Measurements from ENCODE around the gene LRRC8C.

LRRC8C gene

DNA sequence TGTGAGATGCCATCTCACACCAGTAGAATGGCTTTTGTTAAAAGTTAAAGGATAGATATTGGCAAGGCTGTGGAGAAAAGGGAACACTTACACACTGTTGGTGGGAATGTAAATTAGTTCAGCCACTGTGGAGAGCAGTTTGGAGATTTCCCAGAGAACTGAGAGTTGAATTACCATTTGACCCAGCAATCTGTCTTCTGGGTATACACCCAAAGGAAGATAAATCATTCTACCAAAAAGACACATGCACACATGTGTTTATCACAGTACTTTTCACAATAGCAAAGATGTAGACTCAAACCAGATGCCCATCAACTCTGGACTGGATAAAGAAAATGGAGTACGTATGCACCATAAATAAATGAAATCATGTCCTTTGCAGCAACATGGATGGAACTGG lies 99.3 kb downstream of the LRRC8C start:
- no peak for DNase-seq (ENCODE audit: low read depth, low spot score)
- no peak overlapping the region for H3K27ac ChIP-seq (ENCODE audit: low read length)
- H3K9me3 ChIP-seq (ENCODE audit: control insufficient read depth, insufficient read depth, low read length), result no peaks in the 10 kb centered on the region
- no CpG with 5 or more reads among the region's 1 CpG for WGBS (ENCODE audit: insufficient coverage, insufficient read length)
- no peaks in the 10 kb centered on the region for H3K36me3 ChIP-seq (ENCODE audit: control insufficient read depth, insufficient read depth, low read length)
- H3K4me1 ChIP-seq (ENCODE audit: control insufficient read depth, insufficient read depth, low read length), result no peaks in the 10 kb centered on the region
- H3K27me3 ChIP-seq (ENCODE audit: control insufficient read depth, insufficient read depth, low read length), result no peaks in the 10 kb centered on the region
- H3K4me3 ChIP-seq (ENCODE audit: low read length), result no peak overlapping the region

- WGBS (ENCODE audit: insufficient coverage, insufficient read length), result no CpG with 5 or more reads among the region's 3 CpGs
- no peak for DNase-seq (ENCODE audit: low read depth, low spot score)
Observed at GRCh38 chr1:89732643-89733222, 99.8 kb downstream of the LRRC8C start.

GRCh38 chr1:89733748-89734147 lies 100.8 kb downstream of the LRRC8C start:
- no peaks in the 10 kb centered on the region for H3K4me1 ChIP-seq (ENCODE audit: control insufficient read depth, insufficient read depth, low read length)
- no peak for DNase-seq (ENCODE audit: low read depth, low spot score)
- H3K9me3 ChIP-seq (ENCODE audit: control insufficient read depth, insufficient read depth, low read length), result no peaks in the 10 kb centered on the region
- no peak overlapping the region for H3K27ac ChIP-seq (ENCODE audit: low read length)
- H3K36me3 ChIP-seq (ENCODE audit: control insufficient read depth, insufficient read depth, low read length), result no peaks in the 10 kb centered on the region
- H3K4me3 ChIP-seq (ENCODE audit: low read length), result no peak overlapping the region
- 100% methylated on average over 1 of the region's 4 CpGs for WGBS (ENCODE audit: insufficient coverage, insufficient read length)
- no peaks in the 10 kb centered on the region for H3K27me3 ChIP-seq (ENCODE audit: control insufficient read depth, insufficient read depth, low read length)

More at GRCh38 chr1:89732643-89733222, 99.8 kb downstream of the LRRC8C start:
- Histone ChIP-seq H3K4me3 (ENCODE audit: low read length) (no peak overlapping the region), H3K27ac (ENCODE audit: low read length) (no peak overlapping the region), H3K4me1 (ENCODE audit: control insufficient read depth, insufficient read depth, low read length) (no peaks in the 10 kb centered on the region), H3K9me3 (ENCODE audit: control insufficient read depth, insufficient read depth, low read length) (no peaks in the 10 kb centered on the region), H3K36me3 (ENCODE audit: control insufficient read depth, insufficient read depth, low read length) (no peaks in the 10 kb centered on the region), H3K27me3 (ENCODE audit: control insufficient read depth, insufficient read depth, low read length) (no peaks in the 10 kb centered on the region)

- no peaks in the 10 kb centered on the region for H3K4me1 ChIP-seq (ENCODE audit: control insufficient read depth, insufficient read depth, low read length)
- H3K4me3 ChIP-seq (ENCODE audit: low read length), result no peak overlapping the region
- no peaks in the 10 kb centered on the region for H3K27me3 ChIP-seq (ENCODE audit: control insufficient read depth, insufficient read depth, low read length)
- WGBS (ENCODE audit: insufficient coverage, insufficient read length), result no CpG with 5 or more reads among the region's 3 CpGs
- no peaks in the 10 kb centered on the region for H3K36me3 ChIP-seq (ENCODE audit: control insufficient read depth, insufficient read depth, low read length)
- H3K27ac ChIP-seq (ENCODE audit: low read length), result no peak overlapping the region
- no peaks in the 10 kb centered on the region for H3K9me3 ChIP-seq (ENCODE audit: control insufficient read depth, insufficient read depth, low read length)
- DNase-seq (ENCODE audit: low read depth, low spot score), result no peak
Observed at GRCh38 chr1:89734442-89734841, 101.5 kb downstream of the LRRC8C start.

DNA sequence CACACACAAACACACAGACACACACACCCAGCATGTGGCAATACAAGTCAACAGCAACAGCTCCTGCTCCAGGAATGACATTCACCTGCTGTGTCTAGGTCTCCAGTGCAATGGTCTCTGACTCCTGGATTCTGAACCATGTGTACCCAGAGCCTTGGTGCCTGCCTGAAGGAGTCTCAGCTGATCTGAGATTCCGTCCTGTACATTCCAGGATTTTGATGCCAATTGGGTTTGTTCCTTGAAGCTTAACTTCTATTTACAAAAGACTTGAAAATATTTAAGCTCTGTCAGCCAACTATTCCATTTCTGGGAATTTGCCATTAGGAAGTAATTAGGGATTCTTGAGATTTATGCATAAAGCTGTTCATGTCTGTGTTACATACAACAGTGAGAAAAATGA lies 102.6 kb downstream of the LRRC8C start:
- Histone ChIP-seq H3K4me3 (ENCODE audit: low read length) (no peak overlapping the region), H3K27me3 (ENCODE audit: control insufficient read depth, insufficient read depth, low read length) (no peaks in the 10 kb centered on the region), H3K9me3 (ENCODE audit: control insufficient read depth, insufficient read depth, low read length) (no peaks in the 10 kb centered on the region), H3K27ac (ENCODE audit: low read length) (no peak overlapping the region), H3K36me3 (ENCODE audit: control insufficient read depth, insufficient read depth, low read length) (no peaks in the 10 kb centered on the region), H3K4me1 (ENCODE audit: control insufficient read depth, insufficient read depth, low read length) (no peaks in the 10 kb centered on the region)
- WGBS (ENCODE audit: insufficient coverage, insufficient read length), result no CpG with 5 or more reads among the region's 1 CpG
- DNase-seq (ENCODE audit: low read depth, low spot score), result no peak

- Histone ChIP-seq H3K27ac (ENCODE audit: low read length) (no peak overlapping the region), H3K36me3 (ENCODE audit: control insufficient read depth, insufficient read depth, low read length) (no peaks in the 10 kb centered on the region), H3K9me3 (ENCODE audit: control insufficient read depth, insufficient read depth, low read length) (no peaks in the 10 kb centered on the region), H3K4me1 (ENCODE audit: control insufficient read depth, insufficient read depth, low read length) (no peaks in the 10 kb centered on the region), H3K27me3 (ENCODE audit: control insufficient read depth, insufficient read depth, low read length) (no peaks in the 10 kb centered on the region), H3K4me3 (ENCODE audit: low read length) (no peak overlapping the region)
- 100% methylated on average over 2 of the region's 5 CpGs for WGBS (ENCODE audit: insufficient coverage, insufficient read length)
- no peak for DNase-seq (ENCODE audit: low read depth, low spot score)
Observed at GRCh38 chr1:89736937-89737733, 104.2 kb downstream of the LRRC8C start.

DNA sequence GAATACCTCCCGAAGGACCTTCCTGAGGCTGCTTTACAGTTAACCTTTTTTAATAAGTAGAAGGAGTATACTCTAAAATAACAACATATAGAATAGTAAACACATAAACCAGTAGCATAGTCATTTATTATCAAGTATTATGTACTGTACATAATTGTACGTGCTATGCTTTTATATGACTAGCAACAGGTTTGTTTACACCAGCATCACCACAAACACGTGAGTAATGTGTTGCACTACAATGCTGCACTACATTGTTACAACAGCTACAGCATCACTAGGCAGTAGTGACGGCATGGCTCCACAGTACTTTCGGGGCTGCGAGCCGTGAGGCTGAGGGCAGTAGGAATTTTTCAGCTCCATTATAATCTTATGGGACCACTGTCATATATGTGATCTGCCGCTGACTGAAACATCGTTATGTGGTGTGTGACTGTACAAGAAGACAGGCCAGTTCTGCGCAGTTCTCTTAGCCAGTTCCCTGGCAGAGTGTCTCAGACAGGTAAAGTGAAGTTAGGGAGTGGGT lies 105.1 kb downstream of the LRRC8C start:
- no CpG with 5 or more reads among the region's 10 CpGs for WGBS (ENCODE audit: insufficient coverage, insufficient read length)
- Histone ChIP-seq H3K4me3 (ENCODE audit: low read length) (no peak overlapping the region), H3K9me3 (ENCODE audit: control insufficient read depth, insufficient read depth, low read length) (no peaks in the 10 kb centered on the region)

GRCh38 chr1:89739013-89739843 lies 106.3 kb downstream of the LRRC8C start:
- Histone ChIP-seq H3K27ac (ENCODE audit: low read length) (no peak overlapping the region), H3K4me3 (ENCODE audit: low read length) (no peak overlapping the region), H3K27me3 (ENCODE audit: control insufficient read depth, insufficient read depth, low read length) (no peaks in the 10 kb centered on the region), H3K36me3 (ENCODE audit: control insufficient read depth, insufficient read depth, low read length) (no peaks in the 10 kb centered on the region), H3K4me1 (ENCODE audit: control insufficient read depth, insufficient read depth, low read length) (no peaks in the 10 kb centered on the region), H3K9me3 (ENCODE audit: control insufficient read depth, insufficient read depth, low read length) (no peaks in the 10 kb centered on the region)
- no peak for DNase-seq (ENCODE audit: low read depth, low spot score)
- WGBS (ENCODE audit: insufficient coverage, insufficient read length), result no CpG with 5 or more reads among the region's 10 CpGs

More for the DNA sequence above, 105.1 kb downstream of the LRRC8C start:
- Histone ChIP-seq H3K36me3 (ENCODE audit: control insufficient read depth, insufficient read depth, low read length) (no peaks in the 10 kb centered on the region), H3K27ac (ENCODE audit: low read length) (no peak overlapping the region), H3K4me1 (ENCODE audit: control insufficient read depth, insufficient read depth, low read length) (no peaks in the 10 kb centered on the region), H3K27me3 (ENCODE audit: control insufficient read depth, insufficient read depth, low read length) (no peaks in the 10 kb centered on the region)
- no peak for DNase-seq (ENCODE audit: low read depth, low spot score)

GRCh38 chr1:89739844-89740216 lies 106.9 kb downstream of the LRRC8C start:
- no CpG with 5 or more reads among the region's 1 CpG for WGBS (ENCODE audit: insufficient coverage, insufficient read length)
- Histone ChIP-seq H3K27ac (ENCODE audit: low read length) (no peak overlapping the region), H3K4me3 (ENCODE audit: low read length) (no peak overlapping the region), H3K9me3 (ENCODE audit: control insufficient read depth, insufficient read depth, low read length) (no peaks in the 10 kb centered on the region), H3K4me1 (ENCODE audit: control insufficient read depth, insufficient read depth, low read length) (no peaks in the 10 kb centered on the region), H3K36me3 (ENCODE audit: control insufficient read depth, insufficient read depth, low read length) (no peaks in the 10 kb centered on the region), H3K27me3 (ENCODE audit: control insufficient read depth, insufficient read depth, low read length) (no peaks in the 10 kb centered on the region)
- no peak for DNase-seq (ENCODE audit: low read depth, low spot score)

GRCh38 chr1:89743788-89744187 lies 110.9 kb downstream of the LRRC8C start:
- no CpG with 5 or more reads among the region's 4 CpGs for WGBS (ENCODE audit: insufficient coverage, insufficient read length)
- no peaks in the 10 kb centered on the region for H3K27me3 ChIP-seq (ENCODE audit: control insufficient read depth, insufficient read depth, low read length)
- no peak overlapping the region for H3K27ac ChIP-seq (ENCODE audit: low read length)
- H3K4me3 ChIP-seq (ENCODE audit: low read length), result no peak overlapping the region
- H3K9me3 ChIP-seq (ENCODE audit: control insufficient read depth, insufficient read depth, low read length), result no peaks in the 10 kb centered on the region; the same call in 1 of the 2 replicates
- no peaks in the 10 kb centered on the region for H3K4me1 ChIP-seq (ENCODE audit: control insufficient read depth, insufficient read depth, low read length)
- no peaks in the 10 kb centered on the region for H3K36me3 ChIP-seq (ENCODE audit: control insufficient read depth, insufficient read depth, low read length)
- no peak for DNase-seq (ENCODE audit: low read depth, low spot score)
